Measurements from ENCODE around the gene CEP83. TPM values are rescaled to one million over a fixed set of nuclear protein-coding genes. Genes with fewer than 3 reads are reported as not detected.
"Not testable (repeated sequence)": the region's sequence is repeated elsewhere in the genome, so short reads cannot be mapped to it uniquely, and the experiment has no call there.

CEP83 gene
- total RNA-seq, 6 experiments from 2014 or later, result 7.2 to 8.8 (median 7.8) TPM

DNA sequence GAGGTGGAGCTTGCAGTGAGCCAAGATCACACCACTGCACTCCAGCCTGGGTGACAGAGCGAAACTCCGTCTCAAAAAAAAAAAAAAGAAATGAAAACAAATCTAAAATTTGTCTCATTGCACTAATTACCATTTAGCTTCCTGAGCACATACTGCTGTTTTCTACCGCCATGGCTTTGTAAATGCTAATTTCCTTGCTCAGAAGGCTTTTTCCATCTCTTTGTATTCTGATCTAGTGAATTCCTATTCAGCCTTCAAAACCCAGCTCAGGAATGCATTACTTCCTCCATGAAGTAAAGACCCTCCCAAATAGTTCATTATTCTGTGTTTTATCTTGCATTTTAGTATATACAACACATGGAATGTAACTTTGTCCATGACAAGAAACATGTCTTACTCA is 33.6 kb downstream of the CEP83 start:
- H3K9me3 Mint-ChIP-seq, result peaks cover 47% of the 10 kb centered on the region
- H3K4me3 Mint-ChIP-seq, result no peak overlapping the region
- TF ChIP-seq, protein P1, sequence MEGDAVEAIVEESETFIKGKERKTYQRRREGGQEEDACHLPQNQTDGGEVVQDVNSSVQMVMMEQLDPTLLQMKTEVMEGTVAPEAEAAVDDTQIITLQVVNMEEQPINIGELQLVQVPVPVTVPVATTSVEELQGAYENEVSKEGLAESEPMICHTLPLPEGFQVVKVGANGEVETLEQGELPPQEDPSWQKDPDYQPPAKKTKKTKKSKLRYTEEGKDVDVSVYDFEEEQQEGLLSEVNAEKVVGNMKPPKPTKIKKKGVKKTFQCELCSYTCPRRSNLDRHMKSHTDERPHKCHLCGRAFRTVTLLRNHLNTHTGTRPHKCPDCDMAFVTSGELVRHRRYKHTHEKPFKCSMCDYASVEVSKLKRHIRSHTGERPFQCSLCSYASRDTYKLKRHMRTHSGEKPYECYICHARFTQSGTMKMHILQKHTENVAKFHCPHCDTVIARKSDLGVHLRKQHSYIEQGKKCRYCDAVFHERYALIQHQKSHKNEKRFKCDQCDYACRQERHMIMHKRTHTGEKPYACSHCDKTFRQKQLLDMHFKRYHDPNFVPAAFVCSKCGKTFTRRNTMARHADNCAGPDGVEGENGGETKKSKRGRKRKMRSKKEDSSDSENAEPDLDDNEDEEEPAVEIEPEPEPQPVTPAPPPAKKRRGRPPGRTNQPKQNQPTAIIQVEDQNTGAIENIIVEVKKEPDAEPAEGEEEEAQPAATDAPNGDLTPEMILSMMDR (IDR thresholded peaks at IDR 0.05), result no peak
- H3K36me3 Mint-ChIP-seq (ENCODE audit: low read depth), result peaks cover 39% of the 10 kb centered on the region
- DNase-seq, result no peak
- H3K27me3 Mint-ChIP-seq (ENCODE audit: insufficient read depth), result no peaks in the 10 kb centered on the region; the same call in 1 of the 2 replicates
- peaks cover 16% of the 10 kb centered on the region for H3K4me1 Mint-ChIP-seq (ENCODE audit: low read depth)
- no peak overlapping the region for H3K27ac Mint-ChIP-seq

DNA sequence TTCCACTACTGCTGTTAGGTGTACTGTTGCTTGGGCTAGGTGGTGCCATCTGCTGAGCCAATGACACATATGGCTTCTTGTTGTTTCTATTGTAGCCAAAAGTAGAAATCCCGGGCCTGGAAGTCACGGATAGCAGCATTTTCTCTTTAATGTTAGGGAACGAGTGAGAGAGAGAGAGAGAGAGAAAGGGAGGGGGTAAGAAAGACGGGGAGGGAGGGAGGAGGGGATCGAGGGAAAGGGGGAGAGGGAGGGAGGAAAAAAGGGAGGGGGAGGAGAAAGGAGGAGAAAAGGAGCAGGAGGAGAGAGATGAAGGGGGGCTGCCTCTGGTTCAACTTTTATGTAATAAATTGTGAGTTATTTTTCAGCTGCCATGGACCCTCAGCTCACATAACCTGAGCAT is 34.8 kb downstream of the CEP83 start:
- not testable (repeated sequence) for DNase-seq; H3K4me3 Mint-ChIP-seq; H3K27me3 Mint-ChIP-seq (ENCODE audit: insufficient read depth); H3K27ac Mint-ChIP-seq
- Mint-ChIP-seq H3K9me3 (peaks cover 38% of the 10 kb centered on the region), H3K36me3 (ENCODE audit: low read depth) (peaks cover 28% of the 10 kb centered on the region), H3K4me1 (ENCODE audit: low read depth) (peaks cover 16% of the 10 kb centered on the region)

DNA sequence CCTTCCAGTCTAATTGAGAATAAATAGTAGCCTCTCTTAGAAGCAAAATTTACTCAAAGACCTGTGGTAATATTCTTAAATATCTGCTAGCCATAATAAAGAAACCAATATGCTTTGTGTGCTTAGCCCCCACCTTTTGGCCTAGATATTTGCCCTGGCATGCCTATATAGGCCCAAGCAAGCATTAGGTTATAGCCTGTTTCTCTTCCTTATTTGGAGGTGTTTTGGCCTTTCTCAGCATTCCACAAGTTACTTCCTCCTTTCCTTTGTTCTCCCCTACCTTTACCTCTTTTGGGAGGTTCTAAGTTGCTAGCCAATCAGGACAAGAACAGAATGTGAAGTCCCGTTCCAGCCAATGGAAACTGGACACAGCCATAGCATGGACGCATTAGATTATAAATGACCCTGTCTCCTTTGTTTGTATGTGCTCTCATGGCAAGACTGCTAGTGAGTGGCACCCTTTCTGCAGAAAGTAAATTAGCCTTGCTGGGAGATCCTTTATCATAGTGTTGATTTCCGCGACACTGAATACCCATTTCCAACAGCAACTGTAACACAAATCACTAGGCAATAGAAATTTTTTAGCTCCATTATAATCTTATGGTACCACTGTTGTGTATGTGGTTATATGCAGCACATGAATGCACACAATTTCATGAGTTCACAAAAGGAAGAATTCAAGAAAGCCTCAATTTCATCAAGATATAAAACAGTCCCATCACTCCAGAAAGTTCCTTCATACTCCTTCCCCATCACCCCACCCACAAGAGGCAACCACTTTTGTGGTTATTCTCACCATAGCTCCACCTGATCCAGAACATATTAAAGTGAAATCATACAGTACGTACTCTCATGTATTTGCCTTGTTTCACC is 37.6 kb downstream of the CEP83 start:
- Mint-ChIP-seq H3K27ac (no peak overlapping the region), H3K9me3 (peaks cover 38% of the 10 kb centered on the region), H3K4me3 (no peak overlapping the region), H3K36me3 (ENCODE audit: low read depth) (peaks cover 33% of the 10 kb centered on the region), H3K27me3 (ENCODE audit: insufficient read depth) (no peaks in the 10 kb centered on the region; the same call in 1 of the 2 replicates), H3K4me1 (ENCODE audit: low read depth) (peaks cover 12% of the 10 kb centered on the region)
- DNase-seq, result no peak
- TF ChIP-seq, protein P1 (IDR thresholded peaks at IDR 0.05), result no peak

DNA sequence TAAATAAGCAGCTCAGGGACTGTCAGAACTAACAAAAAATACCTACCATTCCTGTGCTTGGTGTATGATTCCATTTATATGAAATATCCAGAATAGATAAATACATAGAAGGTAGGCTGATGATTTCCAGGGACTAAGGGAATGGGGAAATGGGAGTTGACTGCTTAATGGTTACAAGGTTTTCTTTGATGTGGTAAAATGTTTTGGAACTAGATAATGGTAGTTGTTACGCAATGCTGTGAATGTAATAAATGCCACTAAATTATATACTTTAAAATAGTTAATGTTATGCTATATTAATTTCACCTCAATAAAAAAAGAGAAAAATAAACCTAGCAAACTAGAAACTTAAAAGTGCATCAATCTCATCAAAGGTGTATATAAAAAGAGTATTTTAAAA is 41.1 kb downstream of the CEP83 start:
- peaks cover 26% of the 10 kb centered on the region for H3K9me3 Mint-ChIP-seq
- H3K4me1 Mint-ChIP-seq (ENCODE audit: low read depth), result peaks cover 17% of the 10 kb centered on the region
- no peaks in the 10 kb centered on the region for H3K27me3 Mint-ChIP-seq (ENCODE audit: insufficient read depth)
- no peak overlapping the region for H3K4me3 Mint-ChIP-seq
- no peak overlapping the region for H3K27ac Mint-ChIP-seq
- H3K36me3 Mint-ChIP-seq (ENCODE audit: low read depth), result peaks cover 22% of the 10 kb centered on the region
- DNase-seq, result no peak
- TF ChIP-seq, protein P1 (IDR thresholded peaks at IDR 0.05), result no peak

DNA sequence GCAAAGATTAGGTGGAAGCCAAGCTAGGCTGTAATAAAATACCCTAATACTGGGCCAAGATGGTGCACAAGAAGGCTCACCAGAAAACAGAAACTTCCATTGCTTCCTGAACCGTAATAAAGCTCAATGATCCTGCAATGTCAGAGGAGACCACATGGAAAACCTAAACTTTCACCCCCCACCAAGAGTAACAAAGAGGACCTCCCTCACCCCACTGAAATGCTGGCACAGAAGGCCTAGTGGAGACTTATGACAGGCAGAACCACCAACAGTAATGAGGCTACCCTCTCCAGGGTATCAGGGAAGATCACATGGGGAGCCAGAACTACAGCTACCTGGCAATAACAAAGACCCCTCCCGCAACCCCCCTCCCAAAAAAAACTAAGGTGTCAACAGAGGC is 43.1 kb downstream of the CEP83 start:
- peaks cover 5% of the 10 kb centered on the region for H3K36me3 Mint-ChIP-seq (ENCODE audit: low read depth)
- peaks cover 7% of the 10 kb centered on the region for H3K9me3 Mint-ChIP-seq
- peaks cover 17% of the 10 kb centered on the region for H3K4me1 Mint-ChIP-seq (ENCODE audit: low read depth)
- no peak for DNase-seq
- H3K4me3 Mint-ChIP-seq, result no peak overlapping the region
- TF ChIP-seq, protein P1 (IDR thresholded peaks at IDR 0.05), result no peak
- no peaks in the 10 kb centered on the region for H3K27me3 Mint-ChIP-seq (ENCODE audit: insufficient read depth)
- no peak overlapping the region for H3K27ac Mint-ChIP-seq

DNA sequence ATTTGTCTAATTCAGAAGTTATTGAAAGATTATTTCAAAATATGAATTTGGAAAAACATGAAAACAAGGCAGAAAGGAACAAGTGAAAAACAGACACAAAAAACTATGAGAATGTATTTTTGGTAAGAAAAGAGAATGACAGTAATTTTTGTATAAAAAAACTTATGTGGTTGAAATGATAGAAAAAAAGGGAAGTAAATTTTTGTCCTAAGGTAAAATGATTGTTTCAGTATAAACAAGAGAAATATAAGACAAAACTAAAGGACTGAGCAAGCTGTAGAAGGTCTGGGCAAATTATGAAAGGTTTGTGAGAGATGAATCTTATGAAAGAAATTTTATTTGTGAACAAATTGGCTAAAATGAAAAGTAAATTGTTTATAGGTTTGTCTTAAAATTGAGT is 44.6 kb downstream of the CEP83 start:
- Mint-ChIP-seq H3K4me3 (no peak overlapping the region), H3K27ac (no peak overlapping the region), H3K36me3 (ENCODE audit: low read depth) (peaks cover 5% of the 10 kb centered on the region), H3K27me3 (ENCODE audit: insufficient read depth) (no peaks in the 10 kb centered on the region), H3K4me1 (ENCODE audit: low read depth) (peaks cover 17% of the 10 kb centered on the region), H3K9me3 (no peaks in the 10 kb centered on the region; the same call in none of the 2 replicates)
- TF ChIP-seq, protein P1 (IDR thresholded peaks at IDR 0.05), result no peak
- DNase-seq, result no peak

All from HFFc6 (cell line).